ENCODE results near the gene IGFLR1. TPM values are rescaled to one million over a fixed set of nuclear protein-coding genes. Genes with fewer than 3 reads are reported as not detected.
A peak's percentile ranks its signal among the peaks of the same experiment; 100 is the strongest.

Gene IGFLR1
- total and polyA plus RNA-seq, 9 of the 15 experiments (the other 6 are each of a cell fraction or from before 2014, with no cell fraction given): 1.0 to 14.3 (median 4.6) TPM

DNA sequence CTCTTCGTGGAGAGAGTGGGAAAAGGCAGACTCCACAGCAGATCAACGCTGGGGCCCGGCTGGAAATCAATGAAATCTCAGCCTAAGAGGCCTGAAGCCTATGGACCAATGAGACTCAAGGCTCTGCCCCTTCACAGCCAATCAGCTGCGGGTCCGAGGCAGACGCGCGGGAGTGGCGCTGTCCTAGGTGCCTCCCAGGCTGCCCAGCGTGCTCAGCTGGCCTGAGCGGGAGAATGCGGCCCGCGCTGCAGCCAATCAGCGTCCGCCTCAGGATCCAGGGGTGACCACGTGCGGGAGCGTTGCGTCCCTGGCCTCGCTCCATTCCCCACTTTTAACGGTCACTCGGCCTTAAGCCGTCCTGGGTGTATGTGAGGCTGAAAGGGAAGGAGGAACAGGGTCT is 38.0 kb downstream of the IGFLR1 start, which contains the start of gene ZBTB32 (continued):
- TF ChIP-seq, protein P1, sequence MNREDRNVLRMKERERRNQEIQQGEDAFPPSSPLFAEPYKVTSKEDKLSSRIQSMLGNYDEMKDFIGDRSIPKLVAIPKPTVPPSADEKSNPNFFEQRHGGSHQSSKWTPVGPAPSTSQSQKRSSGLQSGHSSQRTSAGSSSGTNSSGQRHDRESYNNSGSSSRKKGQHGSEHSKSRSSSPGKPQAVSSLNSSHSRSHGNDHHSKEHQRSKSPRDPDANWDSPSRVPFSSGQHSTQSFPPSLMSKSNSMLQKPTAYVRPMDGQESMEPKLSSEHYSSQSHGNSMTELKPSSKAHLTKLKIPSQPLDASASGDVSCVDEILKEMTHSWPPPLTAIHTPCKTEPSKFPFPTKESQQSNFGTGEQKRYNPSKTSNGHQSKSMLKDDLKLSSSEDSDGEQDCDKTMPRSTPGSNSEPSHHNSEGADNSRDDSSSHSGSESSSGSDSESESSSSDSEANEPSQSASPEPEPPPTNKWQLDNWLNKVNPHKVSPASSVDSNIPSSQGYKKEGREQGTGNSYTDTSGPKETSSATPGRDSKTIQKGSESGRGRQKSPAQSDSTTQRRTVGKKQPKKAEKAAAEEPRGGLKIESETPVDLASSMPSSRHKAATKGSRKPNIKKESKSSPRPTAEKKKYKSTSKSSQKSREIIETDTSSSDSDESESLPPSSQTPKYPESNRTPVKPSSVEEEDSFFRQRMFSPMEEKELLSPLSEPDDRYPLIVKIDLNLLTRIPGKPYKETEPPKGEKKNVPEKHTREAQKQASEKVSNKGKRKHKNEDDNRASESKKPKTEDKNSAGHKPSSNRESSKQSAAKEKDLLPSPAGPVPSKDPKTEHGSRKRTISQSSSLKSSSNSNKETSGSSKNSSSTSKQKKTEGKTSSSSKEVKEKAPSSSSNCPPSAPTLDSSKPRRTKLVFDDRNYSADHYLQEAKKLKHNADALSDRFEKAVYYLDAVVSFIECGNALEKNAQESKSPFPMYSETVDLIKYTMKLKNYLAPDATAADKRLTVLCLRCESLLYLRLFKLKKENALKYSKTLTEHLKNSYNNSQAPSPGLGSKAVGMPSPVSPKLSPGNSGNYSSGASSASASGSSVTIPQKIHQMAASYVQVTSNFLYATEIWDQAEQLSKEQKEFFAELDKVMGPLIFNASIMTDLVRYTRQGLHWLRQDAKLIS (CRISPR knock-in tag; IDR thresholded peaks at IDR 0.05): no peak
- TF ChIP-seq TRIM28 (IDR thresholded peaks at IDR 0.05) (no peak), DIDO1 (tag; IDR thresholded peaks at IDR 0.05; ENCODE audit: low read depth) (no peak), ZBTB7A (IDR thresholded peaks at IDR 0.05; ENCODE audit: borderline replicate concordance, control insufficient read depth, low read depth, low read length) (no peak), NR3C1 (CRISPR knock-in tag; IDR thresholded peaks at IDR 0.05) (peak; percentile 69; the same call in 1 of the 2 replicates), CSDE1 (IDR thresholded peaks at IDR 0.05) (0 out of 4 replicates have a peak, but pooled peaks of 1 of the 2 experiments have one; percentile 28), U2AF1 (optimal IDR thresholded peaks at IDR 0.05; ENCODE audit: low read depth, low read length) (no peak), FOXP1 (CRISPR knock-in tag; IDR thresholded peaks at IDR 0.05) (peak; percentile 93), MCM5 (IDR thresholded peaks at IDR 0.05; ENCODE audit: low read depth) (no peak), BHLHE40 (IDR thresholded peaks at IDR 0.05; ENCODE audit: low read length) (0 out of 2 replicates have a peak, but pooled peaks have one; percentile 18), CBX3 (IDR thresholded peaks at IDR 0.05; ENCODE audit: borderline replicate concordance in 1 of 2, low read length in 2 of 2) (peak in 1 of 2 experiments; percentile 94; a peak in 2 of 3 replicates), JUNB (CRISPR knock-in tag; conservative IDR thresholded peaks at IDR 0.05) (no peak), FOSL1 (tag; conservative IDR thresholded peaks at IDR 0.05) (no peak), CREM (IDR thresholded peaks at IDR 0.05; ENCODE audit: low read depth) (peak; percentile 80), NFYB (IDR thresholded peaks at IDR 0.05; ENCODE audit: extremely low read depth, insufficient read length) (peak; percentile 89), POLR2AphosphoS2 (IDR thresholded peaks at IDR 0.05; ENCODE audit: low read length) (no peak), POLR2H (tag; IDR thresholded peaks at IDR 0.05; ENCODE audit: low read depth) (no peak), HMG20B (CRISPR knock-in tag; IDR thresholded peaks at IDR 0.05) (0 out of 2 replicates have a peak, but pooled peaks have one; percentile 72), GABPB1 (CRISPR knock-in tag; IDR thresholded peaks at IDR 0.05) (peak; percentile 49; the same call in 1 of the 2 replicates)
- TF ChIP-seq, protein P2, sequence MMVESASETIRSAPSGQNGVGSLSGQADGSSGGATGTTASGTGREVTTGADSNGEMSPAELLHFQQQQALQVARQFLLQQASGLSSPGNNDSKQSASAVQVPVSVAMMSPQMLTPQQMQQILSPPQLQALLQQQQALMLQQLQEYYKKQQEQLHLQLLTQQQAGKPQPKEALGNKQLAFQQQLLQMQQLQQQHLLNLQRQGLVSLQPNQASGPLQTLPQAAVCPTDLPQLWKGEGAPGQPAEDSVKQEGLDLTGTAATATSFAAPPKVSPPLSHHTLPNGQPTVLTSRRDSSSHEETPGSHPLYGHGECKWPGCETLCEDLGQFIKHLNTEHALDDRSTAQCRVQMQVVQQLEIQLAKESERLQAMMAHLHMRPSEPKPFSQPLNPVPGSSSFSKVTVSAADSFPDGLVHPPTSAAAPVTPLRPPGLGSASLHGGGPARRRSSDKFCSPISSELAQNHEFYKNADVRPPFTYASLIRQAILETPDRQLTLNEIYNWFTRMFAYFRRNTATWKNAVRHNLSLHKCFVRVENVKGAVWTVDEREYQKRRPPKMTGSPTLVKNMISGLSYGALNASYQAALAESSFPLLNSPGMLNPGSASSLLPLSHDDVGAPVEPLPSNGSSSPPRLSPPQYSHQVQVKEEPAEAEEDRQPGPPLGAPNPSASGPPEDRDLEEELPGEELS (CRISPR knock-in tag; IDR thresholded peaks at IDR 0.05; ENCODE audit: borderline replicate concordance): peak; percentile 55; the same call in 1 of the 2 replicates
- TF ChIP-seq, protein P3, sequence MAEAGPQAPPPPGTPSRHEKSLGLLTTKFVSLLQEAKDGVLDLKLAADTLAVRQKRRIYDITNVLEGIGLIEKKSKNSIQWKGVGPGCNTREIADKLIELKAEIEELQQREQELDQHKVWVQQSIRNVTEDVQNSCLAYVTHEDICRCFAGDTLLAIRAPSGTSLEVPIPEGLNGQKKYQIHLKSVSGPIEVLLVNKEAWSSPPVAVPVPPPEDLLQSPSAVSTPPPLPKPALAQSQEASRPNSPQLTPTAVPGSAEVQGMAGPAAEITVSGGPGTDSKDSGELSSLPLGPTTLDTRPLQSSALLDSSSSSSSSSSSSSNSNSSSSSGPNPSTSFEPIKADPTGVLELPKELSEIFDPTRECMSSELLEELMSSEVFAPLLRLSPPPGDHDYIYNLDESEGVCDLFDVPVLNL (CRISPR knock-in tag; IDR thresholded peaks at IDR 0.05; ENCODE audit: low read depth): 0 out of 2 replicates have a peak, but pooled peaks have one; percentile 61
- TF ChIP-seq, protein P4, sequence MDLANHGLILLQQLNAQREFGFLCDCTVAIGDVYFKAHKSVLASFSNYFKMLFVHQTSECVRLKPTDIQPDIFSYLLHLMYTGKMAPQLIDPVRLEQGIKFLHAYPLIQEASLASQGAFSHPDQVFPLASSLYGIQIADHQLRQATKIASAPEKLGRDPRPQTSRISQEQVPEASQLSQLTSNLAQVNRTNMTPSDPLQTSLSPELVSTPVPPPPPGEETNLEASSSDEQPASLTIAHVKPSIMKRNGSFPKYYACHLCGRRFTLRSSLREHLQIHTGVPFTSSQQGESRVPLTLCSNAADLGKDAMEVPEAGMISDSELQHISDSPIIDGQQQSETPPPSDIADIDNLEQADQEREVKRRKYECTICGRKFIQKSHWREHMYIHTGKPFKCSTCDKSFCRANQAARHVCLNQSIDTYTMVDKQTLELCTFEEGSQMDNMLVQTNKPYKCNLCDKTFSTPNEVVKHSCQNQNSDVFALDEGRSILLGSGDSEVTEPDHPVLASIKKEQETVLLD (IDR thresholded peaks at IDR 0.05): no peak
